ENCODE data around the gene C10orf53.

GRCh38 chr10:49688920-49689319, 9.5 kb downstream of the C10orf53 start:
- TF ChIP-seq CTCF (conservative IDR thresholded peaks at IDR 0.05 in 1 of 2, IDR thresholded peaks at IDR 0.05 in 1 of 2; ENCODE audit: low read depth in 1 of 2, low read length in 2 of 2) (no peak), EZH2 (IDR thresholded peaks at IDR 0.05; ENCODE audit: low read length, missing control alignments) (no peak)
